Mesenchymal stem cell (in vitro differentiated cells and primary cell): Measurements from ENCODE around the gene ZFYVE28.

Experiments used
- DNase-seq: peaks from one replicate; pipeline ENCODE4 v3.0.0-alpha.2; 2013
- H2AFZ ChIP-seq: one replicate; pipeline ENCODE4 v1.6.1; 2013; ENCODE audit warnings: low read depth, mild to moderate bottlenecking, control low read depth, inconsistent platforms, low read length, moderate library complexity
- H2AK5ac ChIP-seq: 2 replicates; pipeline ENCODE4 v1.6.1; 2013; ENCODE audit warnings: low read length, moderate library complexity, mild to moderate bottlenecking, inconsistent platforms; ENCODE audit not compliant: severe bottlenecking
- H2BK120ac ChIP-seq: one replicate; pipeline ENCODE4 v1.6.1; 2013; ENCODE audit warnings: low read depth, mild to moderate bottlenecking, inconsistent platforms, low read length, moderate library complexity
- H2BK12ac ChIP-seq, 2 experiments: one replicate each; pipeline ENCODE4 v1.6.1; 2013; ENCODE audit warnings: inconsistent platforms in 2 of 2, low read length in 2 of 2, mild to moderate bottlenecking in 2 of 2, moderate library complexity in 2 of 2, control low read depth in 1 of 2
- H2BK15ac ChIP-seq: one replicate; pipeline ENCODE4 v1.6.1; 2013; ENCODE audit warnings: mild to moderate bottlenecking, low read depth, inconsistent platforms; ENCODE audit not compliant: poor library complexity, severe bottlenecking
- H2BK5ac ChIP-seq: 2 replicates; pipeline ENCODE4 v1.6.1; 2013; ENCODE audit warnings: low read depth, mild to moderate bottlenecking, low read length, control low read depth, inconsistent platforms; ENCODE audit not compliant: poor library complexity, severe bottlenecking
- H3K14ac ChIP-seq, 2 experiments: one replicate each; pipeline ENCODE4 v1.6.1; 2013; ENCODE audit warnings: inconsistent platforms in 2 of 2, low read length in 2 of 2, control low read depth in 1 of 2, mild to moderate bottlenecking in 1 of 2, moderate library complexity in 1 of 2
- H3K18ac ChIP-seq, 2 experiments: one replicate each; pipeline ENCODE4 v1.6.1; 2013; ENCODE audit warnings: inconsistent platforms in 2 of 2, low read length in 2 of 2, control low read depth in 1 of 2, low read depth in 1 of 2, mild to moderate bottlenecking in 1 of 2
- H3K23ac ChIP-seq, 2 experiments: one replicate each; pipeline ENCODE4 v1.6.1; 2013; ENCODE audit warnings: inconsistent platforms in 2 of 2, low read length in 2 of 2, mild to moderate bottlenecking in 2 of 2, moderate library complexity in 2 of 2, control low read depth in 1 of 2
- H3K27ac ChIP-seq: 2 replicates; pipeline ENCODE4 v1.5.1; 2013; ENCODE audit warnings: mild to moderate bottlenecking, moderate library complexity, low read length, control low read depth, inconsistent platforms; ENCODE audit not compliant: poor library complexity, severe bottlenecking
- H3K27me3 ChIP-seq, 2 experiments: 2 replicates each; pipeline versions ENCODE4 v1.6.1 to v1.7.0; 2013; ENCODE audit warnings: low read length in 2 of 2, mild to moderate bottlenecking in 2 of 2, moderate library complexity in 2 of 2, control low read depth in 1 of 2, inconsistent platforms in 1 of 2; ENCODE audit not compliant: control insufficient read depth in 1 of 2, insufficient read depth in 1 of 2
- H3K36me3 ChIP-seq, 2 experiments: 2 replicates each; pipeline versions ENCODE4 v1.6.1 to v1.7.0; 2013; ENCODE audit warnings: low read length in 2 of 2, control low read depth in 1 of 2, inconsistent platforms in 1 of 2, low read depth in 1 of 2, mild to moderate bottlenecking in 1 of 2; ENCODE audit not compliant: insufficient read depth in 2 of 2, control insufficient read depth in 1 of 2
- H3K4ac ChIP-seq, 2 experiments: one replicate each; pipeline ENCODE4 v1.6.1; 2013; ENCODE audit warnings: inconsistent platforms in 2 of 2, low read length in 2 of 2, mild to moderate bottlenecking in 2 of 2, moderate library complexity in 2 of 2, control low read depth in 1 of 2, low read depth in 1 of 2
- H3K4me1 ChIP-seq: 2 replicates; pipeline ENCODE4 v1.6.1; 2013; ENCODE audit warnings: low read depth, low read length, control low read depth; ENCODE audit not compliant: control insufficient read depth, insufficient read depth
- H3K4me2 ChIP-seq: 2 replicates; pipeline ENCODE4 v1.6.1; 2013; ENCODE audit warnings: low read length, mild to moderate bottlenecking, inconsistent platforms; ENCODE audit not compliant: poor library complexity, severe bottlenecking
- H3K4me3 ChIP-seq, 2 experiments: 2 replicates each; pipeline versions ENCODE4 v1.5.1 to v1.7.0; 2013; ENCODE audit warnings: low read length in 2 of 2, mild to moderate bottlenecking in 2 of 2, control low read depth in 1 of 2, low read depth in 1 of 2; ENCODE audit not compliant: insufficient read depth in 1 of 2
- H3K79me1 ChIP-seq: replicated peaks from 2 replicates; pipeline ENCODE4 v1.6.1; 2013; ENCODE audit warnings: mild to moderate bottlenecking, control low read depth, low read length, inconsistent platforms; ENCODE audit not compliant: poor library complexity, severe bottlenecking
- H3K9ac ChIP-seq: 2 replicates; pipeline ENCODE4 v1.7.0; 2013; ENCODE audit warnings: mild to moderate bottlenecking, low read length, moderate library complexity
- H3K9me3 ChIP-seq: 2 replicates; pipeline ENCODE4 v1.7.0; 2013; ENCODE audit warnings: mild to moderate bottlenecking, low read length; ENCODE audit not compliant: control insufficient read depth
- H4K8ac ChIP-seq: one replicate; pipeline ENCODE4 v1.6.1; 2013; ENCODE audit warnings: inconsistent platforms, mild to moderate bottlenecking, low read length, moderate library complexity
- H4K91ac ChIP-seq: one replicate; pipeline ENCODE4 v1.6.1; 2013; ENCODE audit warnings: mild to moderate bottlenecking, low read length, inconsistent platforms
- WGBS: methylation state at CpG from one replicate; pipeline ENCODE4 v1.1.7; 2013; ENCODE audit warnings: mixed read lengths; 5-methylcytosine and 5-hydroxymethylcytosine counted together

ZFYVE28 gene

GRCh38 chr4:2339458-2340271 is 78.8 kb downstream of the ZFYVE28 start:
- H2BK120ac ChIP-seq: no peak overlapping the region
- 87% methylated on average over 31 of the region's 39 CpGs for WGBS
- H2BK12ac ChIP-seq: no peak overlapping the region
- H2AK5ac ChIP-seq: no peak overlapping the region
- H4K91ac ChIP-seq: no peak overlapping the region
- no peak overlapping the region for H2BK15ac ChIP-seq
- H3K4me2 ChIP-seq: no peak overlapping the region
- peaks cover 24% of the 10 kb centered on the region for H3K79me1 ChIP-seq
- H3K4me3 ChIP-seq: peak overlapping the region in 1 of 2 experiments; percentile 21
- no peak overlapping the region for H2BK5ac ChIP-seq
- no peak overlapping the region for H3K9ac ChIP-seq
- H4K8ac ChIP-seq: no peak overlapping the region
- no peak for DNase-seq
- no peak overlapping the region for H3K27ac ChIP-seq
- H3K36me3 ChIP-seq: peaks cover 30 to 75% of the 10 kb centered on the region in 2 experiments
- H3K14ac ChIP-seq: no peak overlapping the region
- H3K18ac ChIP-seq: no peak overlapping the region
- H3K4me1 ChIP-seq: peaks cover 7% of the 10 kb centered on the region
- no peak overlapping the region for H2AFZ ChIP-seq
- H3K4ac ChIP-seq: no peak overlapping the region
- H3K23ac ChIP-seq: no peak overlapping the region
- H3K9me3 ChIP-seq: no peaks in the 10 kb centered on the region
- H3K27me3 ChIP-seq: no peaks in the 10 kb centered on the region

GRCh38 chr4:2338754-2339457 is 79.5 kb downstream of the ZFYVE28 start:
- Histone ChIP-seq H3K18ac (no peak overlapping the region), H3K23ac (no peak overlapping the region), H2BK120ac (no peak overlapping the region), H4K8ac (no peak overlapping the region), H3K9ac (no peak overlapping the region), H2BK5ac (no peak overlapping the region), H3K4me1 (peaks cover 8% of the 10 kb centered on the region), H3K27me3 (no peaks in the 10 kb centered on the region), H2AFZ (no peak overlapping the region), H3K27ac (no peak overlapping the region), H2AK5ac (no peak overlapping the region), H3K4me2 (no peak overlapping the region), H3K79me1 (peaks cover 21% of the 10 kb centered on the region), H2BK12ac (no peak overlapping the region), H3K36me3 (peaks cover 26 to 80% of the 10 kb centered on the region in 2 experiments), H3K4me3 (no peak overlapping the region), H2BK15ac (no peak overlapping the region), H4K91ac (no peak overlapping the region), H3K4ac (no peak overlapping the region), H3K9me3 (no peaks in the 10 kb centered on the region), H3K14ac (no peak overlapping the region)
- no peak for DNase-seq
- 90% methylated on average over 27 of the region's 27 CpGs for WGBS

- no peaks in the 10 kb centered on the region for H3K27me3 ChIP-seq
- no peak overlapping the region for H3K14ac ChIP-seq
- H4K8ac ChIP-seq: no peak overlapping the region
- H3K79me1 ChIP-seq: peaks cover 17% of the 10 kb centered on the region
- 95% methylated on average over 13 of the region's 13 CpGs for WGBS
- no peak overlapping the region for H3K9ac ChIP-seq
- no peak overlapping the region for H3K4me2 ChIP-seq
- no peaks in the 10 kb centered on the region for H3K9me3 ChIP-seq
- H2BK12ac ChIP-seq: no peak overlapping the region
- DNase-seq: no peak
- no peak overlapping the region for H4K91ac ChIP-seq
- H2BK120ac ChIP-seq: no peak overlapping the region
- H2BK15ac ChIP-seq: no peak overlapping the region
- no peak overlapping the region for H3K27ac ChIP-seq
- H2AK5ac ChIP-seq: no peak overlapping the region
- no peak overlapping the region for H3K18ac ChIP-seq
- peaks cover 22 to 83% of the 10 kb centered on the region in 2 experiments for H3K36me3 ChIP-seq
- no peak overlapping the region for H2BK5ac ChIP-seq
- no peak overlapping the region for H2AFZ ChIP-seq
- H3K23ac ChIP-seq: no peak overlapping the region
- H3K4me1 ChIP-seq: peaks cover 14% of the 10 kb centered on the region
- no peak overlapping the region for H3K4ac ChIP-seq
- H3K4me3 ChIP-seq: no peak overlapping the region
Measured at GRCh38 chr4:2337896-2338295, 80.5 kb downstream of the ZFYVE28 start.

DNA sequence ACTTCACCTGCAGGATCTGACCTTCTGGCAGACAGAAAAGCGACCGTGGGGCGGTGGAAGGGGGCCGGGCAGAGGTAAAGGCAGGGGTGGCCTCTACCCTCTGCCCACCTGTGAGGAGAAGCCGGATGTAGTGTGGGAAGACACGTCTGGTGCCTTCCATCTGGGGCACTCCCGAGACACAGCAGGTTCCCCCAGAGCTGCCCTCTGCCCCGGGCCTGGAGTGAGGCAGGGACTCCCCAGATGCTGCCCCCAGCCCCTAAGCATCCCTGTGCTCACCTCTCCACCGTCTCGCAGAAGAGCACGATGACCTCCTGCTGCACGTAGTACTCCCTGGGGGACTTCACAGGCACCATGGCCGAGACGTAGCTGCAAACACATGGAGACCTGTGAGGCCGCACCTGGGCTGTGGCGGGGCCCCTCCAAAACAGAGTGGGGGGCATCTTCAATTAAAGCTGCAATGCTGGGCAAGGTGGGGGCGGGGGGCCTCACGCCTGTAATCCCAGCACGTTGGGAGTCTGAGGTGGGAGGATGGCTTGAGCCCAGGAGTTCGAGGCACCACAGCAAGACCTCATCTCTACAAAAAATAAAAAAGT is 81.2 kb downstream of the ZFYVE28 start:
- peaks cover 20% of the 10 kb centered on the region for H3K4me1 ChIP-seq

More for the DNA sequence above, 81.2 kb downstream of the ZFYVE28 start:
- H3K9ac ChIP-seq: no peak overlapping the region
- no peak for DNase-seq
- H2BK120ac ChIP-seq: no peak overlapping the region
- no peak overlapping the region for H4K91ac ChIP-seq
- H3K27ac ChIP-seq: no peak overlapping the region
- H2AK5ac ChIP-seq: no peak overlapping the region
- no peak overlapping the region for H2BK12ac ChIP-seq
- WGBS: 86% methylated on average over 19 of the region's 20 CpGs
- H3K4ac ChIP-seq: no peak overlapping the region
- H2BK5ac ChIP-seq: no peak overlapping the region
- peaks cover 21 to 89% of the 10 kb centered on the region in 2 experiments for H3K36me3 ChIP-seq
- H3K4me3 ChIP-seq: no peak overlapping the region
- H3K27me3 ChIP-seq: no peaks in the 10 kb centered on the region
- H4K8ac ChIP-seq: no peak overlapping the region
- no peak overlapping the region for H2BK15ac ChIP-seq
- H3K18ac ChIP-seq: no peak overlapping the region
- no peak overlapping the region for H3K14ac ChIP-seq
- H3K9me3 ChIP-seq: no peaks in the 10 kb centered on the region
- H3K23ac ChIP-seq: no peak overlapping the region
- H2AFZ ChIP-seq: no peak overlapping the region
- peaks cover 17% of the 10 kb centered on the region for H3K79me1 ChIP-seq
- H3K4me2 ChIP-seq: no peak overlapping the region
